ENCODE data around the gene GDF15. TPM values are rescaled to one million over a fixed set of nuclear protein-coding genes. Genes with fewer than 3 reads are reported as not detected.

Gene GDF15
- total RNA-seq, 1 experiment from 2014 or later = 15.1 TPM

DNA sequence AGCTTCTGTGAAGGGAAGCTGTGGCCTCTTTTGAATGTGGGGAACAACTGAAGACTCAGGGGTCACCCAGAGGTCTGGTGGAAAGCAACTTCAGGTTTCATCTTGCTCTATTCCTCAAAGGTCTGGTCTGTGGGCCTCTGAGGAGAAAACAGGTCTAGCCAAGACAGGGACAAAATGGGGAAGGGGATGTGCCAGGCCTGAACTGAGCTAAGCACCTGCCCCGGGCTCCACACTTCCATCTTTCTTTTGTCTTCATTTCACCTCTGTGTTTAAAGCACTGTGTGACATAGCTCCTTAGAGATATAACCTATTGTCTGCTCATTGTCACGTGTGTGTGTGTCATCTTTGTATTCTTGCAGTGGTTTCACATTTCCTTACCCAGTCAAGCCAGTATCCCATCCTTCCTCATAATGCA, 19.9 kb upstream of the GDF15 start:
- no peak overlapping the region for H2AFZ ChIP-seq
- no peaks in the 10 kb centered on the region for H3K79me2 ChIP-seq (ENCODE audit: low read depth)
- peaks cover 50% of the 10 kb centered on the region for H3K4me1 ChIP-seq (replicated peaks; ENCODE audit: insufficient read depth)
- BruUV-seq (replicated peaks) = no TSS peak
- H3K27me3 ChIP-seq (ENCODE audit: insufficient read depth, low read depth) = no peaks in the 10 kb centered on the region
- H3K9me2 ChIP-seq (ENCODE audit: insufficient read depth) = no peaks in the 10 kb centered on the region
- no peak overlapping the region for H3K4me3 ChIP-seq
- H3F3A ChIP-seq (ENCODE audit: insufficient read depth, low read depth) = peaks cover 48% of the 10 kb centered on the region
- H4K20me1 ChIP-seq (ENCODE audit: insufficient read depth) = no peaks in the 10 kb centered on the region
- ChIA-PET POLR2A (ENCODE audit: unreplicated experiment) (no interaction called here), CTCF (interaction anchor here (0.7 to 1.0 kb wide), 2 partner anchors 38 to 86 kb away, joined by 3 to 4 read pairs; no protein-coding TSS in a partner anchor)
- intact Hi-C loops (cut with micrococcal nuclease; ENCODE audit: unreplicated experiment) = no loop called here
- peak overlapping the region; percentile 70 for H3K4me2 ChIP-seq
- no peaks in the 10 kb centered on the region for H3K9me3 ChIP-seq (ENCODE audit: insufficient read depth, low read depth)
- TF ChIP-seq EZH2 (IDR thresholded peaks at IDR 0.05; ENCODE audit: low read depth) = no peak
- TF ChIP-seq, protein P1, sequence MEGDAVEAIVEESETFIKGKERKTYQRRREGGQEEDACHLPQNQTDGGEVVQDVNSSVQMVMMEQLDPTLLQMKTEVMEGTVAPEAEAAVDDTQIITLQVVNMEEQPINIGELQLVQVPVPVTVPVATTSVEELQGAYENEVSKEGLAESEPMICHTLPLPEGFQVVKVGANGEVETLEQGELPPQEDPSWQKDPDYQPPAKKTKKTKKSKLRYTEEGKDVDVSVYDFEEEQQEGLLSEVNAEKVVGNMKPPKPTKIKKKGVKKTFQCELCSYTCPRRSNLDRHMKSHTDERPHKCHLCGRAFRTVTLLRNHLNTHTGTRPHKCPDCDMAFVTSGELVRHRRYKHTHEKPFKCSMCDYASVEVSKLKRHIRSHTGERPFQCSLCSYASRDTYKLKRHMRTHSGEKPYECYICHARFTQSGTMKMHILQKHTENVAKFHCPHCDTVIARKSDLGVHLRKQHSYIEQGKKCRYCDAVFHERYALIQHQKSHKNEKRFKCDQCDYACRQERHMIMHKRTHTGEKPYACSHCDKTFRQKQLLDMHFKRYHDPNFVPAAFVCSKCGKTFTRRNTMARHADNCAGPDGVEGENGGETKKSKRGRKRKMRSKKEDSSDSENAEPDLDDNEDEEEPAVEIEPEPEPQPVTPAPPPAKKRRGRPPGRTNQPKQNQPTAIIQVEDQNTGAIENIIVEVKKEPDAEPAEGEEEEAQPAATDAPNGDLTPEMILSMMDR (conservative IDR thresholded peaks at IDR 0.05) = no peak
- H3K36me3 ChIP-seq (ENCODE audit: low read depth) = no peaks in the 10 kb centered on the region
- peak in 1 of 2 experiments; percentile 75 for DNase-seq
- H3K27ac ChIP-seq = peak overlapping the region; percentile 98

DNA sequence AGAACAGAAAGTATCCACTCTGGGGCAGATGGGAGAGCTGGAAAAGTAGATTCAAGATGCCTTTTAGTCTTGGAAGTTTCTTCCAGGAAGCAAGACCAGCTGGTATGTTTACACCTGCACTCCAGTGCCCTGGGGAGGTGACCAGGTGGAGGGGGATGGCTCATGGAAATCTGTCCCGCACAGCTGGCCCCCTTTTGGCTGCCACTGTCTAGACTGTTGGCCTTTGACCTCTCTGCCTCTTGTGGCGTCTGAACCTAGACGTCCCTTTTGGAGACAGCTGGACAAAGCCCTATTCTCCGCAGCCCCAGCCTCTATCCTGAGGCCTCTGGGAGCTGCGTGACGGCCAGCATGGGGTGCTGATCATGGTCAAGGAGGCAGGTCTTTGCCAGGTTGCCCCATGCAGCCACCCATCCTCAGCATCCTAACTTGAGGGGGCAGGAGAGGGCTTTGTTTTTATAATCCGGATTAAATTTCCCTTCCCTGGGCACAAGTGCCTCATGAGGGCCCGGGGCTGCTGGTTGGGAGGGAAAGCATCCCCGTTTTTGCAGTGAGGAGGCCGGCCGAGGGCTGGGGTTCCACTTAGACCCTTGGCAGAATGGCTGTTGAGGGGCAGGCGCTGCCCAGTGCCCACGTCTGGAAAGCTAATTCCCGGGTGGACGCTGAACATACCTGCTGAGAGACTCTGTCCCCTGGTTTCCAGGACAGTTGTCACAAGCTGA, 17.3 kb upstream of the GDF15 start:
- Histone ChIP-seq H4K20me1 (ENCODE audit: insufficient read depth) (no peaks in the 10 kb centered on the region), H3K36me3 (ENCODE audit: low read depth) (no peaks in the 10 kb centered on the region), H3K79me2 (ENCODE audit: low read depth) (no peaks in the 10 kb centered on the region), H3K4me1 (replicated peaks; ENCODE audit: insufficient read depth) (peaks cover 39% of the 10 kb centered on the region), H3K27me3 (ENCODE audit: insufficient read depth, low read depth) (no peaks in the 10 kb centered on the region), H3F3A (ENCODE audit: insufficient read depth, low read depth) (peaks cover 42% of the 10 kb centered on the region), H3K4me3 (no peak overlapping the region), H2AFZ (no peak overlapping the region), H3K9me2 (ENCODE audit: insufficient read depth) (no peaks in the 10 kb centered on the region), H3K4me2 (no peak overlapping the region), H3K27ac (no peak overlapping the region), H3K9me3 (ENCODE audit: insufficient read depth, low read depth) (no peaks in the 10 kb centered on the region)
- DNase-seq = peak in 1 of 2 experiments; percentile 23
- POLR2A ChIA-PET (ENCODE audit: unreplicated experiment) = no interaction called here
- no TSS peak for BruUV-seq (replicated peaks)
- intact Hi-C loops (cut with micrococcal nuclease; ENCODE audit: unreplicated experiment) = no loop called here
- TF ChIP-seq, protein P1 (conservative IDR thresholded peaks at IDR 0.05) = no peak
- no peak for TF ChIP-seq EZH2 (IDR thresholded peaks at IDR 0.05; ENCODE audit: low read depth)
- CTCF ChIA-PET = interaction anchor here (0.7 kb wide), 1 partner anchor 17 kb away, joined by 9 read pairs; the partner anchor contains the start of gene GDF15

DNA sequence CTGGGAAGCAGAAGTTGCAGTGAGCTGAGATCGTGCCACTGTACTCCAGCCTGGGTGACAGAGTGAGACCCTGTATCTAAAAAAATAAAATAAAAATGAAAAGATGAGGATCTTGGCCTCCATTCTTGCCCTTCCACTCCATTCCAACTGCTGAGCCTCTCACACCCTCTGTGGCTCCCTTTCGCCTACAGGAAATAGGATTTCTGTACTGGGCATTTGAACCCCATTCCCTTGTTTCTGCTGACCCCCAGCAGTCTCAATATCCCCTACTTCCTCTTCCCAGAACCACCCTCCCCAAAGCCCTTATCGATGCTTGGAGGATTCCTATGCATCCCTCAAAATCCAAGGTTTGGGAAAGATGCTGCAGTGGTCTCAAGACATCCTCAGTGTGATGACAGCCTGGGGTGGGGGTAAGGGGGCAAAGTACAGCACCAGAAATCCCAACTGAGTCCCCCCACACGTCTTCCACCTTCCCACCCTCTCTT, 12.5 kb upstream of the GDF15 start:
- Histone ChIP-seq H2AFZ (no peak overlapping the region), H3K79me2 (ENCODE audit: low read depth) (no peaks in the 10 kb centered on the region), H4K20me1 (ENCODE audit: insufficient read depth) (no peaks in the 10 kb centered on the region), H3K4me1 (replicated peaks; ENCODE audit: insufficient read depth) (peaks cover 52% of the 10 kb centered on the region), H3K4me2 (peak overlapping the region; percentile 75), H3K27me3 (ENCODE audit: insufficient read depth, low read depth) (no peaks in the 10 kb centered on the region), H3K9me2 (ENCODE audit: insufficient read depth) (no peaks in the 10 kb centered on the region), H3K4me3 (no peak overlapping the region; the same call in 1 of the 2 replicates), H3K9me3 (ENCODE audit: insufficient read depth, low read depth) (no peaks in the 10 kb centered on the region), H3K27ac (peak overlapping the region; percentile 98), H3K36me3 (ENCODE audit: low read depth) (no peaks in the 10 kb centered on the region), H3F3A (ENCODE audit: insufficient read depth, low read depth) (peaks cover 50% of the 10 kb centered on the region)
- intact Hi-C loops (cut with micrococcal nuclease; ENCODE audit: unreplicated experiment) = no loop called here
- ChIA-PET POLR2A (ENCODE audit: unreplicated experiment) (no interaction called here), CTCF (no interaction called here)
- DNase-seq = no peak
- no TSS peak for BruUV-seq (replicated peaks)
- TF ChIP-seq EZH2 (IDR thresholded peaks at IDR 0.05; ENCODE audit: low read depth) = no peak
- TF ChIP-seq, protein P1 (conservative IDR thresholded peaks at IDR 0.05) = no peak

Data from PC-9 (cell line).